Measurements from ENCODE around the gene TMSB10.
"Not testable (repeated sequence)": the region's sequence is repeated elsewhere in the genome, so short reads cannot be mapped to it uniquely, and the experiment has no call there.

The TMSB10 gene

DNA sequence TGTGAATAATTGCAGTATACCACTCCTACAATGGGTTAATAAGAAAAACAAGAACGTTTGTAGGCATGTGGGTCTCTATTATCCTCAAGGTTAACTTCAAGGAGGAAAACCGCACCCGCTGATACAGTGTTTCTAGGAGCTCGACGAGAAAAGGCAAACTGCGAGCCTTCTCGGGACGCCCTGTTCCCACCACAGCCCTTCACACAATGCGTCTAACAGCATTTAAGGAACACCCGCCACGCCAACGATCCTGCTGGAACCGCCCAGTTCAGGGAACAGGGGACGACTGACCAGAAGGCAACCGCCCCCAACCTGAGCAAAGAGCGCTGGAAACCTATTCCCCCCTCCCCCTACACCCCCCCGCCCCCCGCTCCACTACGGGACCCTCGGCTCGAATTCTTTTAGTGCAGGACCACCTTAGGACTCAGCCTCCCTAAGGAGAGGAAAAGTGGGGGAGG, 710 bp upstream of the TMSB10 start:
- Histone ChIP-seq H3K4me3 (ENCODE audit: extremely low read depth, insufficient read depth, low read length, poor library complexity, severe bottlenecking) (peak overlapping the region; percentile 100), H3K4me1 (ENCODE audit: control insufficient read depth, insufficient read depth, low read length, poor library complexity, severe bottlenecking) (no peaks in the 10 kb centered on the region), H3K36me3 (ENCODE audit: control insufficient read depth, insufficient read depth, low read length) (peaks cover 22% of the 10 kb centered on the region), H3K9me3 (ENCODE audit: control insufficient read depth, low read length) (no peaks in the 10 kb centered on the region), H3K27ac (ENCODE audit: low read depth, low read length, severe bottlenecking) (peak overlapping the region; percentile 57)
- 0% methylated on average over 5 to 9 of the region's 21 CpGs for WGBS, 2 experiments (ENCODE audit: insufficient coverage in 2 of 2)

DNA sequence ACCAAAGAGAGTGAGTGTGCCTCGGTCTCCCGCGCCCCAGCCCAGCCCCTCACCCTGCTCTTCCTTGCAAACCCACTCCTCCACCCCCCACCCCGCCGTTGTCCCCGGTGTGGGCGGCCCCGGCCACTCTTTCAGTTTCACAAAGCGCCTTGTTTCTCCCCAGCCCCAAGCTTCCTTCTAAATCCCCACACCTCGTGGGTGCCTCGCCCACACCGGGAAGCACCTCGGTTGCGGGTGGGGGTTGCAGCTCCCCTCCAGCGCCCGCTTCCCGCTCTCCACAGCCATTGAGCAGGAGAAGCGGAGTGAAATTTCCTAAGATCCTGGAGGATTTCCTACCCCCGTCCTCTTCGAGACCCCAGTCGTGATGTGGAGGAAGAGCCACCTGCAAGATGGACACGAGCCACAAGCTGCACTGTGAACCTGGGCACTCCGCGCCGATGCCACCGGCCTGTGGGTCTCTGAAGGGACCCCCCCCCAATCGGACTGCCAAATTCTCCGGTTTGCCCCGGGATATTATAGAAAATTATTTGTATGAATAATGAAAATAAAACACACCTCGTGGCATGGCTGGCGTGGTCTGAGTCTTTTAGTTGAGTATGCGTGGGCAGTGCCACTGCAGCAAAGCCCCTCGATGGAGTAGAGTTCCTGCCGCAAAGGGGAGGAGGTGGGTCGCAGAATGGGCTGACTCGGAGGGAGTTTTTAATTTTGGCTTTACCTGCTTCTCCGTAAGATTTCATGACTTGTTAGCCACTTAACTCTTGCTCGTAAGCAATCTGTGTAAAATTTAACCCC, 848 bp downstream of the TMSB10 start:
- Histone ChIP-seq H3K4me1 (ENCODE audit: control insufficient read depth, insufficient read depth, low read length, poor library complexity, severe bottlenecking) (no peaks in the 10 kb centered on the region), H3K36me3 (ENCODE audit: control insufficient read depth, insufficient read depth, low read length) (peaks cover 23% of the 10 kb centered on the region), H3K27ac (ENCODE audit: low read depth, low read length, severe bottlenecking) (peak overlapping the region; percentile 93), H3K4me3 (ENCODE audit: extremely low read depth, insufficient read depth, low read length, poor library complexity, severe bottlenecking) (peak overlapping the region; percentile 100), H3K9me3 (ENCODE audit: control insufficient read depth, low read length) (no peaks in the 10 kb centered on the region)
- 1 to 3% methylated on average over 11 to 18 of the region's 38 CpGs for WGBS, 2 experiments (ENCODE audit: insufficient coverage in 2 of 2)

DNA sequence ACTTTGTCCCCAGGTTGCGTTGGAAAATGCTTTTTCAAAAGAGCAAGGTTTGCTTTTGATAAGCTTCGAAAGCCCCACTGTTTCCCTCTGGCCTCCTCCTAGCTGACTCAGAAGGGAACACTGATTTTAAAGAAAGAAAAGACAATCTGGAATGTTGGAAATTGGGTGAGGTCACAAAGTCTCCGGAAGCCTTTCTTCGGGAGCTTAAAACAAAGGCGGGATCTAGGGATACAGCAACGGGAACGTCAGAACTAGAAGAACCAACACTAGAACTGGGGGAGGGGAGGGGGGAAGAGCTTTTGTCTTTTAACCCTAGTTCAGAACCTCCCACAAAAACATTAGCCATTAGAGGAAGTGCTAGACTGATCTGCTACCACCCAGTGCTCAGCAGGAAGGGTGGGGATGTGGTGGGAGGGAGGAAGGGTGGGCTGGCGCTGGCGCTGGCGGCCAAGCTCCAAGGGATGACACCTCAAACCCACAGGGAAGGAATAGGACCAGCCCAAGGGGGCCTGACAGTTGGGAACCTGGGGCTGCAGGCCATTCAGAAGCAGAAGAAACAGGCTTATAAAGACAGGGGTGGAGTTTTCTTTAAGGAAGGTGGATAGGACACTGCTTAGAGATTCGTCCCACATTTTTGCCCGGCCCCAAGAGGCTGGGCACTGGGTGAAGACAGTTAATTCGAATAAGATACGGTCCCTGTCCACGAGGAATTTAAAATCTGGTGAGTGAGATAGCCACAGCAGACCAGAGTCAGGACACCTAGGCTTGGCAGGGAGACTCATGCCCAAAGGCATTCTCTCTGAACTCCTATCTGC, 1.7 kb downstream of the TMSB10 start:
- peak overlapping the region; percentile 100 for H3K4me3 ChIP-seq (ENCODE audit: extremely low read depth, insufficient read depth, low read length, poor library complexity, severe bottlenecking)
- peak overlapping the region; percentile 93 for H3K27ac ChIP-seq (ENCODE audit: low read depth, low read length, severe bottlenecking)
- no peaks in the 10 kb centered on the region for H3K9me3 ChIP-seq (ENCODE audit: control insufficient read depth, low read length)
- peaks cover 23% of the 10 kb centered on the region for H3K36me3 ChIP-seq (ENCODE audit: control insufficient read depth, insufficient read depth, low read length)
- WGBS, 2 experiments (ENCODE audit: insufficient coverage in 2 of 2) = 33 to 43% methylated on average over 7 to 9 of the region's 15 CpGs
- no peaks in the 10 kb centered on the region for H3K4me1 ChIP-seq (ENCODE audit: control insufficient read depth, insufficient read depth, low read length, poor library complexity, severe bottlenecking)

DNA sequence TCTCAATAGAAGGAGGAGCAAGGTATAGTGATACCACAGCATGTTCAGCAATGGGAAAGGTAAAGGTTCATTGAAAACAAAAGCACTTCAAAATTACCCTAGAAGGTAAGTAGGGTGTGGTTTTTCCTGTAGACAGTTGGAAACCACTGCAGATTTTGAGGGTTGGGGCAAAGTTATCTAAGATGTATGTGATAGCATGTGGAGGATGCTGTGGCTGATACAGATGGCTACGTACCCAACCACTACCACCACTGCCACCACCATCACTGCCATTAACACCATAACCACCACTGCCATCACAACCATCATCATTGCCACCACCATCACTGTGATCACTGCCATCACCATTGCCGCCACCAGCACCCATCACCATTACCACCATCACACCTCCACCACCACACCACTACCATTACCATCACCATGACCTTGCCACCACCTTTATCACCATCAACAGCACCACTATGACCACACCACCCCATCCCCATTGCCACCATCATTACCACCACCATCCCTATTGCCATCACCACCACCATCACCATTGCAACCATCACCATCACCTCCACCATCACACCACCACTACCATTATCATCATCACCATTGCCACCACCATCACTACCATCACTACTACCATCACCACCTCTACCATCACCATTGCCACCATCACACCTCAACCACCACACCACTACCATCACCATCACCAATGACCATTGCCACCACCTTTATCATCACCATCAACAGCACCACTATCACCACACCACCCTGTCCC, 3.7 kb downstream of the TMSB10 start:
- H3K4me1 ChIP-seq (ENCODE audit: control insufficient read depth, insufficient read depth, low read length, poor library complexity, severe bottlenecking) = no peaks in the 10 kb centered on the region
- no peak overlapping the region for H3K4me3 ChIP-seq (ENCODE audit: extremely low read depth, insufficient read depth, low read length, poor library complexity, severe bottlenecking)
- peaks cover 23% of the 10 kb centered on the region for H3K36me3 ChIP-seq (ENCODE audit: control insufficient read depth, insufficient read depth, low read length)
- no peaks in the 10 kb centered on the region for H3K9me3 ChIP-seq (ENCODE audit: control insufficient read depth, low read length)
- no peak overlapping the region for H3K27ac ChIP-seq (ENCODE audit: low read depth, low read length, severe bottlenecking)
- WGBS, 2 experiments (ENCODE audit: insufficient coverage in 2 of 2) = 94 to 100% methylated on average over 1 of the region's 2 CpGs

DNA sequence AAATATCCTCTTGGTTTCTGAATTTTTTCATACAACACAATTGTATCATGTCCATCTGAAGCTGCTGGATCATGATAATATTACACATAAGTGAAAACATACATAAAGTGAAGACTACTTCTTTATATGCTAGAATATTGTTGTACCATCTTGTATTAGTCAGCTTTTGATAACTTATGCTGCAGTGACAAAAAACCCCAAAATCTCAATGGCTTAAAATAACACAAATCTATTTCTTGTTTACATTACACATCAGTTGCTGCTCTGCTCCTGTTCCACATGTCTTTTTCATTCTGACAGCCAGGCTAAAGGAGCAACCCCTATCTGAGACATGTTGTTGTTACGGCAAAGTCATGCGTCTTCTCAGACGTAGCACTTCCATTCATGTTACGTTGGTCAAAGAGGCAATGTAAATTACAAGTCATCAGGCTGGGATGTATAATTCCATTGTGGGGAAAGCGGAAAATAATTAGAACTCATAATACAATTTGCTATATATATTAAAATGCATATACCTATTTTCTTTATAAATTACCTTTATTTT, 5.8 kb downstream of the TMSB10 start:
- Histone ChIP-seq H3K9me3 (ENCODE audit: control insufficient read depth, low read length) (no peaks in the 10 kb centered on the region), H3K4me1 (ENCODE audit: control insufficient read depth, insufficient read depth, low read length, poor library complexity, severe bottlenecking) (no peaks in the 10 kb centered on the region)
- WGBS, 2 experiments (ENCODE audit: insufficient coverage in 2 of 2) = 100% methylated on average over 2 of the region's 5 CpGs; no CpG with 5 or more reads in 1 of the 2 experiments

DNA sequence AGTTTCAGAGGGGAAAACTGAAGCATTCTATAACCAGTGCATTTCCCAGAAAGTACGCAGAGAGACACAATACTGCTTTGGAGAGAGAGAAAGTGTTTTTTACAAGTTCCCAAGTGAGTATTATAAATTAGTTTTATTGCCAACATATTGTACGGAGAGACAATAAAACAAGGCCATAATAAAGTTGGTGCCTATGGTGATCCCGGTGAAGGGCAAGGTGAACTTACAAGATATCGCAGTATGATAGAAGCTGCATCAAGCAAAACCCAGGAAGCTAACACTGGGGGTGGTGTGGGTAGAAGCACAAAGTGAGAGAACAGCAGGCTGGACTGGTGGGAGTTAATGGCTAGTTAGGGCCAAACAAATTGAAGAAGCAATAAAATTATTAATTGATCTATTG, 7.5 kb downstream of the TMSB10 start:
- no peaks in the 10 kb centered on the region for H3K9me3 ChIP-seq (ENCODE audit: control insufficient read depth, low read length)
- 97 to 100% methylated on average over 3 of the region's 4 CpGs for WGBS, 2 experiments (ENCODE audit: insufficient coverage in 2 of 2)
- H3K4me1 ChIP-seq (ENCODE audit: control insufficient read depth, insufficient read depth, low read length, poor library complexity, severe bottlenecking) = no peaks in the 10 kb centered on the region
- no peak overlapping the region for H3K4me3 ChIP-seq (ENCODE audit: extremely low read depth, insufficient read depth, low read length, poor library complexity, severe bottlenecking)
- H3K27ac ChIP-seq (ENCODE audit: low read depth, low read length, severe bottlenecking) = no peak overlapping the region
- peaks cover 11% of the 10 kb centered on the region for H3K36me3 ChIP-seq (ENCODE audit: control insufficient read depth, insufficient read depth, low read length)

More for the DNA sequence above, 5.8 kb downstream of the TMSB10 start:
- no peak overlapping the region for H3K4me3 ChIP-seq (ENCODE audit: extremely low read depth, insufficient read depth, low read length, poor library complexity, severe bottlenecking)
- H3K36me3 ChIP-seq (ENCODE audit: control insufficient read depth, insufficient read depth, low read length) = peaks cover 21% of the 10 kb centered on the region
- no peak overlapping the region for H3K27ac ChIP-seq (ENCODE audit: low read depth, low read length, severe bottlenecking)

DNA sequence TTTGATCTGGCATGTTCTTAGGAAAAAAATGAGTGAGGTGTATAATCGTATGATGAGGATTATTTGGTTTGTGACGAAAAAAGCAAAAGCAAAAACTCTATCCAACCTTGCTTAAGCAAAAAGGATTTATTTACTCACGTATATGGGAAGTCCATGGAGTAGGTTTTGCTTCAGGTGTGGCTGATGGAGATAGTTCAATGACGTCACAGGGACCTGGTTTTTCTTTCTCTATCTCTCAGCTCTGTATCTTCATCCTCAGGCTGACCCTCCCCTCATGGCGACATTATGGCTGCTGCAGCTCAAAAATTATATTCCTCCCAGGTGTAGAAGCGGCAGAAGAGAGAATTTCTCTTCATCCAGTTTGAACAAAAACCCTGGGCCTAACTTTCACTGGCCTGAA, 8.9 kb downstream of the TMSB10 start:
- H3K9me3 ChIP-seq (ENCODE audit: control insufficient read depth, low read length) = no peaks in the 10 kb centered on the region
- 70 to 100% methylated on average over 1 to 2 of the region's 6 CpGs for WGBS, 2 experiments (ENCODE audit: insufficient coverage in 2 of 2)
- no peak overlapping the region for H3K4me3 ChIP-seq (ENCODE audit: extremely low read depth, insufficient read depth, low read length, poor library complexity, severe bottlenecking)
- H3K27ac ChIP-seq (ENCODE audit: low read depth, low read length, severe bottlenecking) = no peak overlapping the region
- peaks cover 1% of the 10 kb centered on the region for H3K4me1 ChIP-seq (ENCODE audit: control insufficient read depth, insufficient read depth, low read length, poor library complexity, severe bottlenecking)
- peaks cover 6% of the 10 kb centered on the region for H3K36me3 ChIP-seq (ENCODE audit: control insufficient read depth, insufficient read depth, low read length)

DNA sequence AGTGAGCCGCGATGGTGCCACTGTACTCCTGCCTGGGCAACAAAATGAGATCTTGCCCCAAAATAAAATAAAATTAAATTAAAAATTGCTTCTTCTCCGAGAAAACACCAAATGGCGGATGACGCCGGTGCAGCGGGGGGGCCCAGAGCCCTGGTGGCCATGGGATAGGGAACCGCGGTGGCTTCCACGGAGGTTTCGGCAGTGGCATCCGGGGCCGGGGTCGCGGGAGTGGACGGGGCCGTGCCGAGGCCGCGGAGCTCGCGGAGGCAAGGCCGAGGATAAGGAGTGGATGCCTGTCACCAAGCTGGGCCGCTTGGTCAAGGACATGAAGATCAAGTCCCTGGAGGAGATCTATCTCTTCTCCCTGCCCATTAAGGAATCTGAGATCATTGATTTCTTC, 10.2 kb downstream of the TMSB10 start:
- 96 to 97% methylated on average over 5 to 14 of the region's 24 CpGs for WGBS, 2 experiments (ENCODE audit: insufficient coverage in 2 of 2)
- H3K9me3 ChIP-seq (ENCODE audit: control insufficient read depth, low read length) = not testable (repeated sequence)

DNA sequence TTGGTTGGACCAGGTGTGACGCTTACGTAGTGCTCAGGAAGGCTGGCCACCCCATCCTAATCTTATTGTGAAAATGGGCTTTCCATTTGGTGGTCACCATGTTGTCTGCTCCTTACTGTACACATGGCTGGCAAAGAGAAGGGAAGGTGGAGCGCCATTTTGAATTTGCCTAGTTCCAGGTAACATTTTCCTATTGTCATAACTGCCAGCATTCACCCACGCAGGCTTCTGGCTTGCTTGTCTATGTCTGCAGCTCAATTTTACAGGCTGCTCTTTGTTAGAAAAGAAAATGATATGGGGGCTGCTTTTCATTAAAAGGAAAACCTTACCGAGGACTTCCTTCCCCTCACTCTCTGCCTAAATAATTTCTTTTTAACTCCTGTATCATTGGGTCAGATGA, 12.4 kb downstream of the TMSB10 start:
- WGBS, 2 experiments (ENCODE audit: insufficient coverage in 2 of 2) = 80 to 100% methylated on average over 2 to 3 of the region's 5 CpGs
- H3K27ac ChIP-seq (ENCODE audit: low read depth, low read length, severe bottlenecking); H3K9me3 ChIP-seq (ENCODE audit: control insufficient read depth, low read length); H3K36me3 ChIP-seq (ENCODE audit: control insufficient read depth, insufficient read depth, low read length); H3K4me3 ChIP-seq (ENCODE audit: extremely low read depth, insufficient read depth, low read length, poor library complexity, severe bottlenecking): not testable (repeated sequence)
- H3K4me1 ChIP-seq (ENCODE audit: control insufficient read depth, insufficient read depth, low read length, poor library complexity, severe bottlenecking) = peaks cover 11% of the 10 kb centered on the region

More for the DNA sequence above, 10.2 kb downstream of the TMSB10 start:
- H3K36me3 ChIP-seq (ENCODE audit: control insufficient read depth, insufficient read depth, low read length); H3K27ac ChIP-seq (ENCODE audit: low read depth, low read length, severe bottlenecking); H3K4me3 ChIP-seq (ENCODE audit: extremely low read depth, insufficient read depth, low read length, poor library complexity, severe bottlenecking): not testable (repeated sequence)
- peaks cover 11% of the 10 kb centered on the region for H3K4me1 ChIP-seq (ENCODE audit: control insufficient read depth, insufficient read depth, low read length, poor library complexity, severe bottlenecking)

DNA sequence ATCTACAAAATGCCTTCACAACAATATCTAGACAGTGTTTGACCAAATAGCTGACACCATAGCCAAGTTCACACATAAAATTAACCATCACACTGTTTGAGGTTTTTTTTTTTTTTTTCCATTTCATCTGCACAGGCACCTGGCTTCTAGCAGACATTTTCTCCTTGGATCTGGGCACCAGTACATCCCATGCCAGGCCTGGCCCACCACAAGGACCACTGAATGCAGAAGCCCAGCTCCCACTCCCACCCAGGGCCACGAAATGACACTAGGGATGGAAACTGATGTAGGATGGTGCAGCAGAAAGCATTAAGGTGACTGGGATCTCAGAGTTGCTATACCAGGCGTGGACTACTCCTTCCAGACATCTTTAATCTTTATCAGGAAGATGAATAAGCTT, 13.0 kb downstream of the TMSB10 start:
- WGBS, 2 experiments (ENCODE audit: insufficient coverage in 2 of 2) = no CpG with 5 or more reads among the region's 2 CpGs
- H3K36me3 ChIP-seq (ENCODE audit: control insufficient read depth, insufficient read depth, low read length) = no peaks in the 10 kb centered on the region
- peaks cover 11% of the 10 kb centered on the region for H3K4me1 ChIP-seq (ENCODE audit: control insufficient read depth, insufficient read depth, low read length, poor library complexity, severe bottlenecking)
- no peak overlapping the region for H3K4me3 ChIP-seq (ENCODE audit: extremely low read depth, insufficient read depth, low read length, poor library complexity, severe bottlenecking)
- H3K9me3 ChIP-seq (ENCODE audit: control insufficient read depth, low read length) = no peaks in the 10 kb centered on the region
- H3K27ac ChIP-seq (ENCODE audit: low read depth, low read length, severe bottlenecking) = no peak overlapping the region

Measured in mesodermal cell (in vitro differentiated cells).